GM18526 (cell line): ENCODE data around the gene ADAMTS17.

Source experiments
- POLR2A ChIP-seq: IDR thresholded peaks from 3 replicates; pipeline ENCODE4 v1.6.1; 2011; ENCODE audit not compliant: insufficient read length; ENCODE audit errors: extremely low read depth

Gene ADAMTS17

GRCh38 chr15:100341750-100342560, at the start of gene ADAMTS17:
Gene ADAMTS17, minus strand, starts transcription at chr15:100341975. Its CDS starts 76 bp downstream, at chr15:100341899.
- TF ChIP-seq POLR2A = no peak

GRCh38 chr15:100385300-100386050, 43.7 kb upstream of the ADAMTS17 start:
- no peak for TF ChIP-seq POLR2A

- no peak for TF ChIP-seq POLR2A
Measured at GRCh38 chr15:100384108-100384410, 42.3 kb upstream of the ADAMTS17 start.

GRCh38 chr15:100383302-100384107, 41.7 kb upstream of the ADAMTS17 start:
- TF ChIP-seq POLR2A = no peak

- no peak for TF ChIP-seq POLR2A
Measured at GRCh38 chr15:100373942-100374341, 32.2 kb upstream of the ADAMTS17 start.

GRCh38 chr15:100373120-100373896, 31.5 kb upstream of the ADAMTS17 start:
- no peak for TF ChIP-seq POLR2A

GRCh38 chr15:100372739-100373119, 31.0 kb upstream of the ADAMTS17 start:
- no peak for TF ChIP-seq POLR2A

- no peak for TF ChIP-seq POLR2A
Measured at GRCh38 chr15:100355342-100355741, 13.6 kb upstream of the ADAMTS17 start.

GRCh38 chr15:100353449-100353848, 11.7 kb upstream of the ADAMTS17 start:
- no peak for TF ChIP-seq POLR2A

- TF ChIP-seq POLR2A = no peak
Measured at GRCh38 chr15:100350434-100351226, 8.9 kb upstream of the ADAMTS17 start.

GRCh38 chr15:100349696-100350433, 8.1 kb upstream of the ADAMTS17 start:
- no peak for TF ChIP-seq POLR2A

- no peak for TF ChIP-seq POLR2A
Measured at GRCh38 chr15:100349321-100349695, 7.5 kb upstream of the ADAMTS17 start.

- TF ChIP-seq POLR2A = no peak
Measured at GRCh38 chr15:100348578-100348977, 6.8 kb upstream of the ADAMTS17 start.

- TF ChIP-seq POLR2A = no peak
Measured at GRCh38 chr15:100346866-100347512, 5.2 kb upstream of the ADAMTS17 start.
